Measurements from ENCODE around the gene TENM4.

DNA sequence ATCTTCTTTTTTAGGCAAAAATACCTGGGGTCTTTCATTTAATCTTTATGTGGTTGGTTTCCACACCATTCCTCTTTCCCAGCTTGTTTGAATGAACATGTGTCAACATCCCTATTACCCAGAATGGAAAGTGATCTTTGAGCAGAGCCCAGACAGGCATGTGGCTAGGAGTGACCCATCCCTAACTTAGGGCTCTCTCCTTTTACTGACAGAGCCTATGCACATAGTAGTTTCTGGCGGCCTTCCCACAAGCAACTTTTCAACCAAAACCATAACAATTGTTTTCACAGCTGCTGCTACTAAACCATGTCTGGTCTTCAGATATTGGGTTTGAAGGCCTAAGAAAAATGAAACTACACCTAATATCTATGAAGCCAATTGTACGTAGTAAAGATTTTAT, 107.5 kb downstream of the TENM4 start:
- TF ChIP-seq POLR2A (IDR thresholded peaks at IDR 0.05) (no peak), POLR2AphosphoS5 (IDR thresholded peaks at IDR 0.05) (no peak)
- TF ChIP-seq, protein P1, sequence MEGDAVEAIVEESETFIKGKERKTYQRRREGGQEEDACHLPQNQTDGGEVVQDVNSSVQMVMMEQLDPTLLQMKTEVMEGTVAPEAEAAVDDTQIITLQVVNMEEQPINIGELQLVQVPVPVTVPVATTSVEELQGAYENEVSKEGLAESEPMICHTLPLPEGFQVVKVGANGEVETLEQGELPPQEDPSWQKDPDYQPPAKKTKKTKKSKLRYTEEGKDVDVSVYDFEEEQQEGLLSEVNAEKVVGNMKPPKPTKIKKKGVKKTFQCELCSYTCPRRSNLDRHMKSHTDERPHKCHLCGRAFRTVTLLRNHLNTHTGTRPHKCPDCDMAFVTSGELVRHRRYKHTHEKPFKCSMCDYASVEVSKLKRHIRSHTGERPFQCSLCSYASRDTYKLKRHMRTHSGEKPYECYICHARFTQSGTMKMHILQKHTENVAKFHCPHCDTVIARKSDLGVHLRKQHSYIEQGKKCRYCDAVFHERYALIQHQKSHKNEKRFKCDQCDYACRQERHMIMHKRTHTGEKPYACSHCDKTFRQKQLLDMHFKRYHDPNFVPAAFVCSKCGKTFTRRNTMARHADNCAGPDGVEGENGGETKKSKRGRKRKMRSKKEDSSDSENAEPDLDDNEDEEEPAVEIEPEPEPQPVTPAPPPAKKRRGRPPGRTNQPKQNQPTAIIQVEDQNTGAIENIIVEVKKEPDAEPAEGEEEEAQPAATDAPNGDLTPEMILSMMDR (IDR thresholded peaks at IDR 0.05): no peak
